CD8-positive, alpha-beta memory T cell (primary cell): Measurements from ENCODE around the gene HIPK3. TPM values are rescaled to one million over a fixed set of nuclear protein-coding genes. Genes with fewer than 3 reads are reported as not detected.

ENCODE experiments used
- CTCF ChIA-PET: fragments of 350-600 bp; sonication (Branson Sonifier 250); formaldehyde crosslinking; loops from one replicate; lab custom pipeline; 2021; ENCODE audit warnings: antibody characterized with exemption; lab: Charles Lee
- POLR2A ChIA-PET: fragments of 350-600 bp; sonication (Branson Sonifier 250); formaldehyde crosslinking; loops from one replicate; lab custom pipeline; 2021; ENCODE audit warnings: antibody characterized with exemption; lab: Charles Lee
- DNase-seq, 5 donors: peaks; one replicate each; pipeline versions ENCODE4 v3.0.0 to v3.0.0-alpha.2; 2020 to 2022; ENCODE audit warnings: mixed read lengths in 1 of 5
- H3K27ac ChIP-seq: one replicate; pipeline ENCODE4 v1.7.0; 2013; ENCODE audit warnings: low read depth, mild to moderate bottlenecking, low read length, moderate library complexity
- H3K27me3 ChIP-seq: 2 replicates; pipeline ENCODE4 v1.7.0; 2013; ENCODE audit warnings: low read length, mild to moderate bottlenecking; ENCODE audit not compliant: insufficient read depth, poor library complexity, severe bottlenecking
- H3K36me3 ChIP-seq: 2 replicates; pipeline ENCODE4 v1.7.0; 2013; ENCODE audit warnings: mild to moderate bottlenecking, low read length, moderate library complexity; ENCODE audit not compliant: insufficient read depth
- H3K4me1 ChIP-seq: 2 replicates; pipeline ENCODE4 v1.7.0; 2013; ENCODE audit warnings: mild to moderate bottlenecking, low read length, moderate library complexity; ENCODE audit not compliant: insufficient read depth
- H3K4me3 ChIP-seq: 2 replicates; pipeline ENCODE4 v1.7.0; 2013; ENCODE audit warnings: mild to moderate bottlenecking, low read length
- H3K9me3 ChIP-seq: 2 replicates; pipeline ENCODE4 v1.7.0; 2013; ENCODE audit warnings: mild to moderate bottlenecking, low read length
- H3K27ac Mint-ChIP-seq, 8 donors: one replicate each; pipeline ENCODE4 v1.8.0; 2020 to 2021; ENCODE audit warnings: mixed read lengths in 8 of 8, mild to moderate bottlenecking in 6 of 8, inconsistent platforms in 3 of 8, moderate library complexity in 3 of 8
- H3K27me3 Mint-ChIP-seq, 2 donors: one replicate each; pipeline ENCODE4 v1.8.0; 2020 to 2021; ENCODE audit warnings: mixed read lengths in 2 of 2, mild to moderate bottlenecking in 1 of 2, moderate library complexity in 1 of 2
- H3K36me3 Mint-ChIP-seq, 3 donors: one replicate each; pipeline ENCODE4 v1.8.0; 2020 to 2021; ENCODE audit warnings: mixed read lengths in 3 of 3, inconsistent platforms in 1 of 3, mild to moderate bottlenecking in 1 of 3
- H3K4me1 Mint-ChIP-seq, 3 donors: one replicate each; pipeline ENCODE4 v1.8.0; 2020 to 2021; ENCODE audit warnings: mixed read lengths in 3 of 3, inconsistent platforms in 1 of 3, mild to moderate bottlenecking in 1 of 3
- H3K4me3 Mint-ChIP-seq, 7 donors: one replicate each; pipeline ENCODE4 v1.8.0; 2020 to 2021; ENCODE audit warnings: mixed read lengths in 7 of 7, mild to moderate bottlenecking in 6 of 7, moderate library complexity in 4 of 7, inconsistent platforms in 2 of 7
- H3K9me3 Mint-ChIP-seq, 5 donors: one replicate each; pipeline ENCODE4 v1.8.0; 2020 to 2022; ENCODE audit warnings: mixed read lengths in 5 of 5, mild to moderate bottlenecking in 3 of 5, moderate library complexity in 2 of 5, inconsistent platforms in 1 of 5
- polyA plus RNA-seq: library from polyadenylated mRNA; unstranded; fragments of 300-500 nt; fragmentation: Illumina TruSeq; gene quantifications from one replicate; pipeline ENCODE4 v1.2.3, GENCODE V29; 2021
- total RNA-seq, 2 experiments: library from RNA; stranded (reverse); gene quantifications; one replicate each; pipeline ENCODE4 v1.2.3, GENCODE V29; 2021

HIPK3 gene
- total and polyA plus RNA-seq, 3 experiments from 2014 or later, result 31.6 to 50.9 (median 49.2) TPM

DNA sequence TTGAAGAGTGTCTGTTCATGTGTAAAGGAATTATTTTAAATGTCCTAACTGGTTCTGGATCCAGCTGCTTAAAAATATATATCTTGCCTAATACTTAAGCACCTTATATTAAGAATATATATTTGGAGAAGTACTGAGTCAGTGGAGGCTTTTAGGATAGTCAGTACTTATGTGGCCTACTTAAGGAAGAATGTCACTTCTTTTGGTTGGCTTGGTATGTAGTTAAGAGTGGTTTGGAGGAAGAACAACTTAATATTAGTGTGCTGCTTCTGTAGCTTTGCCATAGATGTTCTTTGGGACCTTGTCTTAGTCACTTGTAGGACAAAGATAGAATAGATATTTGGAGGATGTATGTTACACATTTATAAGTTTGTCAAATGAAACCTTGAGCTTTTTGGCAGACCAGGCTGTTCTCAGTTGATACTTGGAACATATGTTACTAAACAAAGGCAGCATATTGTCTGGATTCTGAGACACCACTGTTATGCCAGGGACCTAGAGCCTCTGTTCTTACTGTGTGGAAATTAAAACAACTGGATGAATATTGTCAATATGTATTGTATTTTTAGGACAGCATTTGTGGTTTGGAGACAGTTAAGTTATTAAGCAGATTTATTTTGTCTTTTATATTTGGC lies 4.9 kb downstream of the HIPK3 start:
- H3K27ac Mint-ChIP-seq, result peak overlapping the region in 4 of 8 donors; percentile 5 to 43 (median 8)
- peaks cover 60 to 71% (median 64%) of the 10 kb centered on the region in 3 donors for H3K4me1 Mint-ChIP-seq
- H3K27me3 Mint-ChIP-seq, result no peaks in the 10 kb centered on the region

GRCh38 chr11:33263549-33263948 lies 6.4 kb downstream of the HIPK3 start:
- peak overlapping the region in 3 of 7 donors; percentile 8 to 51 (median 17) for H3K4me3 Mint-ChIP-seq
- DNase-seq, result no peak
- no peaks in the 10 kb centered on the region for H3K36me3 ChIP-seq
- H3K9me3 Mint-ChIP-seq, result no peaks in the 10 kb centered on the region
- POLR2A ChIA-PET, result no interaction called here
- H3K27me3 Mint-ChIP-seq, result no peaks in the 10 kb centered on the region
- H3K4me1 Mint-ChIP-seq, result peaks cover 61 to 77% (median 65%) of the 10 kb centered on the region in 3 donors
- CTCF ChIA-PET, result interaction anchor here (0.7 to 0.8 kb wide), 2 partner anchors 13 to 479 kb away, joined by 3 read pairs; no protein-coding TSS in a partner anchor
- no peak overlapping the region for H3K27ac ChIP-seq
- no peaks in the 10 kb centered on the region for H3K9me3 ChIP-seq
- H3K4me1 ChIP-seq, result peaks cover 33% of the 10 kb centered on the region
- no peak overlapping the region for H3K27ac Mint-ChIP-seq
- H3K36me3 Mint-ChIP-seq, result peaks cover 0 to 4% (median 0%) of the 10 kb centered on the region in 3 donors
- H3K27me3 ChIP-seq, result no peaks in the 10 kb centered on the region
- no peak overlapping the region for H3K4me3 ChIP-seq

More for the DNA sequence above, 4.9 kb downstream of the HIPK3 start:
- ChIA-PET POLR2A (no interaction called here), CTCF (interaction anchor here (1.2 kb wide), 1 partner anchor 9 kb away, joined by 4 read pairs; no protein-coding TSS in a partner anchor)
- no peaks in the 10 kb centered on the region for H3K9me3 Mint-ChIP-seq
- H3K36me3 Mint-ChIP-seq, result peaks cover 0 to 8% (median 0%) of the 10 kb centered on the region in 3 donors
- no peaks in the 10 kb centered on the region for H3K9me3 ChIP-seq
- H3K27me3 ChIP-seq, result no peaks in the 10 kb centered on the region
- H3K4me3 Mint-ChIP-seq, result peak overlapping the region in 3 of 7 donors; percentile 7 to 21 (median 8)
- DNase-seq, result no peak
- H3K4me1 ChIP-seq, result peaks cover 33% of the 10 kb centered on the region
- no peaks in the 10 kb centered on the region for H3K36me3 ChIP-seq
- H3K4me3 ChIP-seq, result no peak overlapping the region
- no peak overlapping the region for H3K27ac ChIP-seq

DNA sequence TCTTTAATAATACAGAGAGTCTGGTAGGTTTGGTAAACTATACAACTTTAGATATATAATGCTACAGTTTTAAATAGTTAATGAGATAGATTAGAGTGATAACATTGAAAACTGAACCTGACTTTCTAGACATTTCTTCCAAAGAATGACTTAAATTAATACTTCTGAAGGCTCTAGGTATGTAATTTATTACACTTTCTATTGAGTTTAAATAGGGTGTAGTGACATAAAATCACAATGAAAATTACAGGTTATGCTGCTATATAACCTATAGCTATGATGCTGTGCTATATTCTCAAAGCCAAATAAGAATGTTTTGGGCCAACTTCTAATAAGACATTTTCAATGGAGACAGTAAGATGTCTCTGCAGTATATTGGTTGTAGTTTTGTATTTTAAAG lies 7.7 kb downstream of the HIPK3 start:
- Mint-ChIP-seq H3K27me3 (no peaks in the 10 kb centered on the region), H3K27ac (no peak overlapping the region), H3K9me3 (no peaks in the 10 kb centered on the region), H3K36me3 (peaks cover 0 to 5% (median 0%) of the 10 kb centered on the region in 3 donors), H3K4me1 (peaks cover 61 to 76% (median 65%) of the 10 kb centered on the region in 3 donors), H3K4me3 (no peak overlapping the region)
- no peaks in the 10 kb centered on the region for H3K9me3 ChIP-seq
- CTCF ChIA-PET, result no interaction called here
- POLR2A ChIA-PET, result no interaction called here
- H3K36me3 ChIP-seq, result no peaks in the 10 kb centered on the region
- H3K27me3 ChIP-seq, result no peaks in the 10 kb centered on the region
- no peak overlapping the region for H3K4me3 ChIP-seq
- H3K4me1 ChIP-seq, result peaks cover 26% of the 10 kb centered on the region
- no peak for DNase-seq
- H3K27ac ChIP-seq, result no peak overlapping the region

- no peak overlapping the region for H3K4me3 Mint-ChIP-seq
- POLR2A ChIA-PET, result no interaction called here
- H3K4me3 ChIP-seq, result no peak overlapping the region
Observed at GRCh38 chr11:33266393-33267215, 9.4 kb downstream of the HIPK3 start.

DNA sequence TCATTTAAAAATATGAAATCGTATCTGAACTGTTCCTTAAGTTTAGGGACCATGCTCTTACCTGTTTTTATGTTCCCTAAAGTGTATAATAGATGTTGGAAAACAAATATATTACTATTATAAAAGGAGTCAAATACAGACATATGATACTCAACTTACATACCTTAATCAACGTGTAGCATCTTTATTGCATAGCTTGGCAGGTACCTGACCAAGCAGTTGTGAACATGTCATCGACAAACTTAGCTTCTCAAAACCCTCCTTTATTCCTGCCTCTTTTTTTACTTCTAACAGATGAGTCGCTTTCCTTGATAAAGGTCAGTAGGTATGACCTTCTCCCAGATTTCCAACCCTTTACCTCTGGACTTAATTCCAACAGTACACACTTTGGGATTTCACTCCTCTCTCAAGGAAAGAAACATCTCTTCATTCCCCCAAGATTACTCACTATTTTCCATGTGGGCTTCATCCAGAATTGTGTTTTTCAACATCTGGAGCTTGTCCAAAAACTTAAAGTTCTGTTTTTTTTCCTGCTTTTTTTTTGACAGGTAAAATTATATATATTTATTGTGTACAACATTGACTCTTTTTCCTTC lies 11.9 kb downstream of the HIPK3 start:
- no peaks in the 10 kb centered on the region for H3K9me3 Mint-ChIP-seq
- H3K4me1 ChIP-seq, result peaks cover under 1% of the 10 kb centered on the region
- ChIA-PET POLR2A (no interaction called here), CTCF (interaction anchor here (1.0 to 1.6 kb wide), 2 partner anchors 10 to 66 kb away, joined by 3 to 4 read pairs; no protein-coding TSS in a partner anchor)
- H3K27me3 ChIP-seq, result no peaks in the 10 kb centered on the region
- H3K27me3 Mint-ChIP-seq, result no peaks in the 10 kb centered on the region
- no peaks in the 10 kb centered on the region for H3K36me3 ChIP-seq
- H3K4me3 Mint-ChIP-seq, result peak overlapping the region in 1 of 7 donors; percentile 27
- no peaks in the 10 kb centered on the region for H3K9me3 ChIP-seq
- peaks cover 42 to 62% (median 47%) of the 10 kb centered on the region in 3 donors for H3K4me1 Mint-ChIP-seq
- peaks cover 0 to 5% (median 0%) of the 10 kb centered on the region in 3 donors for H3K36me3 Mint-ChIP-seq
- H3K27ac ChIP-seq, result no peak overlapping the region
- H3K27ac Mint-ChIP-seq, result peak overlapping the region in 2 of 8 donors; percentile 0 to 2
- no peak for DNase-seq
- H3K4me3 ChIP-seq, result no peak overlapping the region

More at GRCh38 chr11:33266393-33267215, 9.4 kb downstream of the HIPK3 start:
- Histone ChIP-seq H3K4me1 (peaks cover 20% of the 10 kb centered on the region), H3K27ac (no peak overlapping the region), H3K36me3 (no peaks in the 10 kb centered on the region), H3K27me3 (no peaks in the 10 kb centered on the region), H3K9me3 (no peaks in the 10 kb centered on the region)
- Mint-ChIP-seq H3K9me3 (no peaks in the 10 kb centered on the region), H3K27ac (peak overlapping the region in 1 of 8 donors; percentile 31), H3K4me1 (peaks cover 49 to 64% (median 50%) of the 10 kb centered on the region in 3 donors), H3K27me3 (no peaks in the 10 kb centered on the region), H3K36me3 (peaks cover 0 to 5% (median 0%) of the 10 kb centered on the region in 3 donors)
- CTCF ChIA-PET, result interaction anchor here (0.7 to 1.0 kb wide), 2 partner anchors 95 to 120 kb away, joined by 3 read pairs; no protein-coding TSS in a partner anchor
- no peak for DNase-seq

DNA sequence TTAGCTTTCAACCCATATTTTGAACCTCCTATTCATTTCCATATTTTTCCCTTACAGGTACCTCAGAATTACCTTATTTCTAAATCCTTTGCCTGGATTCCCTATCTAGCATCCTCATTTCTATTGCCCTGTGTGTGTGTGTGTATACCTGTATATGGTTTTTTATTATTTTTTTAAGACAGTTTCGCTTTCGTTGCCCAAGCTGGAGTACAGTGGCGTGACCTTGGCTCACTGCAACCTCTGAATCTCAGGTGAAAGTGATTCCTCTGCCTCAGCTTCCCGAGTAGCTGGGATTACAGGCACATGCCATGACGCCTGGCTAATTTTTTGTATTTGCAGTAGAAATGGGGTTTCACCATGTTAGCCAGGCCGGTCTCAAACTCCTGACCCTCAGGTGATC lies 12.6 kb downstream of the HIPK3 start:
- no peak for DNase-seq
- no peaks in the 10 kb centered on the region for H3K4me1 ChIP-seq
- Mint-ChIP-seq H3K36me3 (peaks cover 0 to 5% (median 0%) of the 10 kb centered on the region in 3 donors), H3K4me3 (no peak overlapping the region), H3K4me1 (peaks cover 46 to 67% (median 47%) of the 10 kb centered on the region in 3 donors), H3K9me3 (no peaks in the 10 kb centered on the region), H3K27ac (peak overlapping the region in 3 of 8 donors; percentile 0 to 20 (median 6)), H3K27me3 (no peaks in the 10 kb centered on the region)
- H3K36me3 ChIP-seq, result no peaks in the 10 kb centered on the region
- no peaks in the 10 kb centered on the region for H3K27me3 ChIP-seq
- POLR2A ChIA-PET, result interaction anchor here (0.5 kb wide), 1 partner anchor 304 kb away, joined by 3 read pairs; no protein-coding TSS in a partner anchor
- CTCF ChIA-PET, result interaction anchor here (1.6 kb wide), 1 partner anchor 10 kb away, joined by 4 read pairs; no protein-coding TSS in a partner anchor
- no peaks in the 10 kb centered on the region for H3K9me3 ChIP-seq
- no peak overlapping the region for H3K27ac ChIP-seq
- no peak overlapping the region for H3K4me3 ChIP-seq

GRCh38 chr11:33271059-33271458 lies 13.9 kb downstream of the HIPK3 start:
- no peak for DNase-seq
- POLR2A ChIA-PET, result no interaction called here
- Histone ChIP-seq H3K9me3 (no peaks in the 10 kb centered on the region), H3K4me3 (no peak overlapping the region), H3K36me3 (no peaks in the 10 kb centered on the region), H3K4me1 (no peaks in the 10 kb centered on the region), H3K27me3 (no peaks in the 10 kb centered on the region), H3K27ac (no peak overlapping the region)
- Mint-ChIP-seq H3K4me1 (peaks cover 49 to 72% (median 52%) of the 10 kb centered on the region in 3 donors), H3K27me3 (no peaks in the 10 kb centered on the region), H3K36me3 (peaks cover 0 to 5% (median 0%) of the 10 kb centered on the region in 3 donors), H3K27ac (no peak overlapping the region), H3K9me3 (no peaks in the 10 kb centered on the region), H3K4me3 (no peak overlapping the region)
- CTCF ChIA-PET, result no interaction called here
